NCI-H187 (cell line): ENCODE measurements around the gene WSB2.
"Not testable (repeated sequence)": the region's sequence is repeated elsewhere in the genome, so short reads cannot be mapped to it uniquely, and the experiment has no call there.

Experiments used
- DNase-seq, 2 experiments: peaks; one replicate each; lab custom pipeline; 2025; lab: John Stamatoyannopoulos, UW

Gene WSB2

GRCh38 chr12:118061011-118061872, at the start of gene WSB2:
TSS of gene WSB2 (minus strand) at chr12:118061179. CDS start at chr12:118061048, 131 bp downstream.
- DNase-seq = peak; percentile 35 to 60

- DNase-seq = no peak
Measured at GRCh38 chr12:118109088-118109487, 48.1 kb upstream of the WSB2 start.

- DNase-seq = no peak
Measured at GRCh38 chr12:118107694-118108093, 46.7 kb upstream of the WSB2 start.

- DNase-seq = no peak
Measured at GRCh38 chr12:118107011-118107410, 46.0 kb upstream of the WSB2 start.

GRCh38 chr12:118103601-118104382, 42.8 kb upstream of the WSB2 start, which contains the start of gene VSIG10:
TSS of gene VSIG10 (minus strand) at chr12:118104011. CDS start at chr12:118103671, 340 bp downstream.
- peak; percentile 40 to 63 for DNase-seq

GRCh38 chr12:118103201-118103600, 42.2 kb upstream of the WSB2 start:
- DNase-seq = peak in 1 of 2 experiments; percentile 33

- DNase-seq = no peak
Measured at GRCh38 chr12:118102609-118103008, 41.6 kb upstream of the WSB2 start.

GRCh38 chr12:118102070-118102469, 41.1 kb upstream of the WSB2 start:
- no peak for DNase-seq

GRCh38 chr12:118101051-118101450, 40.1 kb upstream of the WSB2 start:
- DNase-seq = no peak

- DNase-seq = peak; percentile 40 to 42
Measured at GRCh38 chr12:118098911-118099671, 38.1 kb upstream of the WSB2 start.

- no peak for DNase-seq
Measured at GRCh38 chr12:118098401-118098800, 37.4 kb upstream of the WSB2 start.

GRCh38 chr12:118094039-118094438, 33.1 kb upstream of the WSB2 start:
- no peak for DNase-seq

- DNase-seq = no peak
Measured at GRCh38 chr12:118089782-118090181, 28.8 kb upstream of the WSB2 start.

- DNase-seq = no peak
Measured at GRCh38 chr12:118082161-118082560, 21.2 kb upstream of the WSB2 start.

- DNase-seq = not testable (repeated sequence)
Measured at GRCh38 chr12:118081521-118081920, 20.5 kb upstream of the WSB2 start.

- no peak for DNase-seq
Measured at GRCh38 chr12:118073768-118074167, 12.8 kb upstream of the WSB2 start.

GRCh38 chr12:118070650-118071049, 9.7 kb upstream of the WSB2 start:
- DNase-seq = no peak

GRCh38 chr12:118068445-118068844, 7.5 kb upstream of the WSB2 start:
- DNase-seq = no peak

- DNase-seq = no peak
Measured at GRCh38 chr12:118065380-118065779, 4.4 kb upstream of the WSB2 start.

GRCh38 chr12:118064608-118065007, 3.6 kb upstream of the WSB2 start:
- DNase-seq = no peak

GRCh38 chr12:118063576-118064391, 2.8 kb upstream of the WSB2 start:
- DNase-seq = no peak
